HEK293 (cell line): ENCODE measurements around the gene PLEKHG2.

Experiments used
- BCL11B ChIP-seq: fragments of 450-650 bp; formaldehyde crosslinking; IDR thresholded peaks from 2 replicates; pipeline ENCODE4 v1.5.1; 2016; ENCODE audit warnings: low read depth, missing biosample characterization, missing genetic modification characterization
- FEZF1 ChIP-seq: fragments of 450-650 bp; formaldehyde crosslinking; IDR thresholded peaks from 2 replicates; pipeline ENCODE4 v1.5.1; 2016; ENCODE audit warnings: missing biosample characterization, missing genetic modification characterization
- MYNN ChIP-seq: fragments of 450-650 bp; formaldehyde crosslinking; IDR thresholded peaks from 2 replicates; pipeline ENCODE4 v1.5.1; 2016; ENCODE audit warnings: missing biosample characterization, missing genetic modification characterization, borderline replicate concordance
- MZF1 ChIP-seq: fragments of 450-650 bp; formaldehyde crosslinking; IDR thresholded peaks from 2 replicates; pipeline ENCODE4 v1.5.1; 2017; ENCODE audit warnings: missing biosample characterization, missing genetic modification characterization, borderline replicate concordance
- RBAK ChIP-seq: fragments of 450-650 bp; formaldehyde crosslinking; IDR thresholded peaks from 2 replicates; pipeline ENCODE4 v1.5.1; 2016; ENCODE audit warnings: missing biosample characterization, missing genetic modification characterization
- REPIN1 ChIP-seq: fragments of 450-650 bp; formaldehyde crosslinking; IDR thresholded peaks from 2 replicates; pipeline ENCODE4 v1.5.1; 2017; ENCODE audit warnings: missing biosample characterization, missing genetic modification characterization, low read depth
- SP2 ChIP-seq: fragments of 450-650 bp; formaldehyde crosslinking; IDR thresholded peaks from 2 replicates; pipeline ENCODE4 v1.5.1; 2016; ENCODE audit warnings: missing biosample characterization, missing genetic modification characterization
- ZEB2 ChIP-seq: fragments of 450-650 bp; formaldehyde crosslinking; IDR thresholded peaks from 2 replicates; pipeline ENCODE4 v1.5.1; 2016; ENCODE audit warnings: missing biosample characterization, missing genetic modification characterization
- ZFP41 ChIP-seq: fragments of 450-650 bp; formaldehyde crosslinking; IDR thresholded peaks from 2 replicates; pipeline ENCODE4 v1.5.1; 2016; ENCODE audit warnings: missing biosample characterization, missing genetic modification characterization, borderline replicate concordance
- ZIC2 ChIP-seq: fragments of 450-650 bp; formaldehyde crosslinking; IDR thresholded peaks from 2 replicates; pipeline ENCODE4 v1.5.1; 2016; ENCODE audit warnings: missing biosample characterization, missing genetic modification characterization
- ZNF133 ChIP-seq: fragments of 450-650 bp; formaldehyde crosslinking; IDR thresholded peaks from 2 replicates; pipeline ENCODE4 v1.5.1; 2016; ENCODE audit warnings: missing biosample characterization, missing genetic modification characterization
- ZNF148 ChIP-seq: fragments of 450-650 bp; formaldehyde crosslinking; IDR thresholded peaks from 2 replicates; pipeline ENCODE4 v1.5.0; 2017; ENCODE audit warnings: missing biosample characterization, missing genetic modification characterization, borderline replicate concordance
- ZNF155 ChIP-seq: fragments of 450-650 bp; formaldehyde crosslinking; IDR thresholded peaks from 2 replicates; pipeline ENCODE4 v1.5.1; 2016; ENCODE audit warnings: missing biosample characterization, missing genetic modification characterization
- ZNF169 ChIP-seq: fragments of 450-650 bp; formaldehyde crosslinking; IDR thresholded peaks from 2 replicates; pipeline ENCODE4 v1.5.1; 2016; ENCODE audit warnings: missing biosample characterization, missing genetic modification characterization
- ZNF2 ChIP-seq: fragments of 450-650 bp; formaldehyde crosslinking; IDR thresholded peaks from 2 replicates; pipeline ENCODE4 v1.5.1; 2016; ENCODE audit warnings: missing biosample characterization, missing genetic modification characterization
- ZNF223 ChIP-seq: fragments of 450-650 bp; formaldehyde crosslinking; IDR thresholded peaks from 2 replicates; pipeline ENCODE4 v1.5.1; 2016; ENCODE audit warnings: missing biosample characterization, missing genetic modification characterization
- ZNF23 ChIP-seq: fragments of 450-650 bp; formaldehyde crosslinking; IDR thresholded peaks from 2 replicates; pipeline ENCODE4 v1.5.1; 2016; ENCODE audit warnings: missing biosample characterization, missing genetic modification characterization, borderline replicate concordance
- ZNF248 ChIP-seq: fragments of 450-650 bp; formaldehyde crosslinking; IDR thresholded peaks from 2 replicates; pipeline ENCODE4 v1.5.1; 2017; ENCODE audit warnings: missing biosample characterization, missing genetic modification characterization
- ZNF274 ChIP-seq, 2 experiments: fragments of 200-500 bp in 1 of 2; fragments of 450-650 bp in 1 of 2; sonication (Bioruptor generic) in 1 of 2; formaldehyde crosslinking in 1 of 2; IDR thresholded peaks; 2 replicates each; pipeline versions ENCODE4 v1.5.1 to v1.6.1; 2014 to 2016; ENCODE audit warnings: borderline replicate concordance in 1 of 2, inconsistent platforms in 1 of 2, low read length in 1 of 2, missing biosample characterization in 1 of 2, missing genetic modification characterization in 1 of 2
- ZNF324 ChIP-seq: fragments of 450-650 bp; formaldehyde crosslinking; IDR thresholded peaks from 2 replicates; pipeline ENCODE4 v1.5.1; 2016; ENCODE audit warnings: missing biosample characterization, missing genetic modification characterization
- ZNF335 ChIP-seq: fragments of 450-650 bp; formaldehyde crosslinking; conservative IDR thresholded peaks from 2 replicates; pipeline ENCODE4 v1.5.1; 2016; ENCODE audit warnings: missing biosample characterization, missing genetic modification characterization
- ZNF362 ChIP-seq: fragments of 450-650 bp; formaldehyde crosslinking; IDR thresholded peaks from 2 replicates; pipeline ENCODE4 v1.5.1; 2016; ENCODE audit warnings: missing biosample characterization, missing genetic modification characterization
- ZNF398 ChIP-seq: fragments of 450-650 bp; formaldehyde crosslinking; IDR thresholded peaks from 2 replicates; pipeline ENCODE4 v1.5.1; 2017; ENCODE audit warnings: missing biosample characterization, missing genetic modification characterization
- ZNF501 ChIP-seq: fragments of 450-650 bp; formaldehyde crosslinking; IDR thresholded peaks from 2 replicates; pipeline ENCODE4 v1.5.1; 2016; ENCODE audit warnings: missing biosample characterization, missing genetic modification characterization
- ZNF513 ChIP-seq: fragments of 450-650 bp; IDR thresholded peaks from 2 replicates; pipeline ENCODE4 v1.5.1; 2018; ENCODE audit warnings: missing biosample characterization, missing genetic modification characterization
- ZNF514 ChIP-seq: fragments of 450-650 bp; formaldehyde crosslinking; IDR thresholded peaks from 2 replicates; pipeline ENCODE4 v1.5.1; 2016; ENCODE audit warnings: missing biosample characterization, missing genetic modification characterization
- ZNF555 ChIP-seq: fragments of 450-650 bp; formaldehyde crosslinking; conservative IDR thresholded peaks from 2 replicates; pipeline ENCODE4 v1.5.1; 2017; ENCODE audit warnings: missing biosample characterization, mild to moderate bottlenecking, missing genetic modification characterization, inconsistent platforms
- ZNF660 ChIP-seq: fragments of 450-650 bp; IDR thresholded peaks from 2 replicates; pipeline ENCODE4 v1.5.1; 2018; ENCODE audit warnings: missing biosample characterization, mild to moderate bottlenecking, missing genetic modification characterization
- ZNF664 ChIP-seq: fragments of 450-650 bp; formaldehyde crosslinking; IDR thresholded peaks from 2 replicates; pipeline ENCODE4 v1.5.1; 2016; ENCODE audit warnings: missing biosample characterization, missing genetic modification characterization
- ZNF677 ChIP-seq: fragments of 450-650 bp; IDR thresholded peaks from 2 replicates; pipeline ENCODE4 v1.5.0; 2018; ENCODE audit warnings: missing biosample characterization, mild to moderate bottlenecking, missing genetic modification characterization, moderate library complexity
- TF ChIP-seq, protein P1 (sequence below): fragments of 450-650 bp; formaldehyde crosslinking; optimal IDR thresholded peaks from 2 replicates; pipeline ENCODE3; 2016; ENCODE audit warnings: missing biosample characterization, mild to moderate bottlenecking, missing genetic modification characterization

PLEKHG2 gene

GRCh38 chr19:39403331-39404312 lies 8.8 kb upstream of the PLEKHG2 start (continued):
- no peak for TF ChIP-seq ZNF513 (tag by site-specific recombination)
- no peak for TF ChIP-seq ZNF274 (IDR thresholded peaks at IDR 0.05; ENCODE audit: low read length)
- TF ChIP-seq ZNF274 (tag by site-specific recombination; IDR thresholded peaks at IDR 0.05; ENCODE audit: borderline replicate concordance) = no peak
- TF ChIP-seq RBAK (tag by site-specific recombination) = peak; percentile 61; the same call in 1 of the 2 replicates
- TF ChIP-seq ZNF169 (tag by site-specific recombination) = no peak
- no peak for TF ChIP-seq ZNF555 (tag by site-specific recombination)
- TF ChIP-seq ZNF324 = peak; percentile 83; the same call in 1 of the 2 replicates
- no peak for TF ChIP-seq ZNF148 (tag by site-specific recombination)
- TF ChIP-seq ZNF664 (tag by site-specific recombination) = no peak
- TF ChIP-seq ZFP41 (tag by site-specific recombination) = no peak
- peak; percentile 90 for TF ChIP-seq MYNN (tag by site-specific recombination)
- no peak; the same call in 1 of the 2 replicates for TF ChIP-seq FEZF1 (tag by site-specific recombination)
- peak; percentile 82 for TF ChIP-seq ZNF501 (tag by site-specific recombination)
- TF ChIP-seq ZNF362 = no peak
- no peak for TF ChIP-seq ZNF23
- no peak; the same call in 1 of the 2 replicates for TF ChIP-seq REPIN1 (tag by site-specific recombination)
- TF ChIP-seq ZNF335 (tag by site-specific recombination) = peak; percentile 90
- TF ChIP-seq SP2 (tag by site-specific recombination) = peak; percentile 65
- 0 out of 2 replicates have a peak, but pooled peaks have one; percentile 30 for TF ChIP-seq ZNF248 (tag by site-specific recombination)
- peak; percentile 97 for TF ChIP-seq ZEB2
- peak; percentile 79 for TF ChIP-seq ZNF660 (tag by site-specific recombination)
- TF ChIP-seq BCL11B (tag by site-specific recombination) = peak; percentile 31; the same call in 1 of the 2 replicates
- peak; percentile 88 for TF ChIP-seq ZIC2
- TF ChIP-seq ZNF398 = peak; percentile 98
- TF ChIP-seq ZNF223 (tag by site-specific recombination) = no peak
- peak; percentile 65; the same call in 1 of the 2 replicates for TF ChIP-seq MZF1 (tag by site-specific recombination)
- no peak for TF ChIP-seq ZNF514 (tag by site-specific recombination)
- no peak for TF ChIP-seq ZNF155 (tag by site-specific recombination)
- peak; percentile 46; the same call in 1 of the 2 replicates for TF ChIP-seq ZNF677
- TF ChIP-seq, protein P1, sequence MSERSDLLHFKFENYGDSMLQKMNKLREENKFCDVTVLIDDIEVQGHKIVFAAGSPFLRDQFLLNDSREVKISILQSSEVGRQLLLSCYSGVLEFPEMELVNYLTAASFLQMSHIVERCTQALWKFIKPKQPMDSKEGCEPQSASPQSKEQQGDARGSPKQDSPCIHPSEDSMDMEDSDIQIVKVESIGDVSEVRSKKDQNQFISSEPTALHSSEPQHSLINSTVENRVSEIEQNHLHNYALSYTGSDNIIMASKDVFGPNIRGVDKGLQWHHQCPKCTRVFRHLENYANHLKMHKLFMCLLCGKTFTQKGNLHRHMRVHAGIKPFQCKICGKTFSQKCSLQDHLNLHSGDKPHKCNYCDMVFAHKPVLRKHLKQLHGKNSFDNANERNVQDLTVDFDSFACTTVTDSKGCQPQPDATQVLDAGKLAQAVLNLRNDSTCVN (tag by site-specific recombination) = peak; percentile 74
- no peak for TF ChIP-seq ZNF133
- TF ChIP-seq ZNF2 = 0 out of 2 replicates have a peak, but pooled peaks have one; percentile 18
